NB4 (cell line): Measurements from ENCODE around the gene CSTF3.
A peak's percentile ranks its signal among the peaks of the same experiment; 100 is the strongest.

Source experiments
- DNase-seq: peaks from one replicate; pipeline ENCODE4 v3.0.0; 2010; ENCODE audit warnings: low read depth
- H3K4me3 ChIP-seq: one replicate; pipeline ENCODE4 v1.5.1; 2011; ENCODE audit warnings: mild to moderate bottlenecking, low read depth, low read length, moderate library complexity
- CTCF ChIP-seq: IDR thresholded peaks from one replicate; pipeline ENCODE4 v1.5.1; 2012; ENCODE audit warnings: low read depth, low read length
- MYC ChIP-seq: IDR thresholded peaks from 2 replicates; pipeline ENCODE4 v1.6.1; 2011; ENCODE audit warnings: low read depth, low read length
- POLR2A ChIP-seq: IDR thresholded peaks from 2 replicates; pipeline ENCODE4 v1.6.1; 2011; ENCODE audit warnings: mild to moderate bottlenecking; ENCODE audit not compliant: insufficient read length; ENCODE audit errors: extremely low read depth
- TF ChIP-seq, protein P1 (sequence below): IDR thresholded peaks from 2 replicates; pipeline ENCODE4 v1.6.1; 2011; ENCODE audit warnings: low read depth, low read length

Gene CSTF3

GRCh38 chr11:33194455-33194854 lies 33.2 kb upstream of the CSTF3 start:
- no peak for TF ChIP-seq MYC
- TF ChIP-seq, protein P1, sequence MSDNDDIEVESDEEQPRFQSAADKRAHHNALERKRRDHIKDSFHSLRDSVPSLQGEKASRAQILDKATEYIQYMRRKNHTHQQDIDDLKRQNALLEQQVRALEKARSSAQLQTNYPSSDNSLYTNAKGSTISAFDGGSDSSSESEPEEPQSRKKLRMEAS = no peak
- TF ChIP-seq CTCF = no peak
- TF ChIP-seq POLR2A = no peak
- H3K4me3 ChIP-seq = no peak overlapping the region
- no peak for DNase-seq

DNA sequence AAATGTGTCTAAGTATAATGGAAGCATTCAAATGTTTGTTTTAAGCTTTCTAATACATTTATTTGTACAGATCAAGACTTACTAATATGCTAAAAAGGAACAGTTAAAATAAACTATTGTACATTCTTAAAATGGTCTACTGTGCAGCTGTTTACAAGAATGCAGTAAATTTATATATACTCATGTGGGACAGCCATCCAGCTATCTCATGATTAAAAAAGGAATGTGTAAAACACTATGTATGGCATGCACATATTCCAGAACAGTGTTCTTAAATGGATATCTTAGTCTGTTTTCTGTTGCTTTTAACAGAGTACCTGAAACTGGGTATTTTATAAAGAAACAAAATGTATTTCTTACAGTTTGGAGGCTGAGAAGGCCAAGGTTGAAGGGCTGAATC lies 30.2 kb upstream of the CSTF3 start:
- DNase-seq = no peak
- no peak for TF ChIP-seq POLR2A
- TF ChIP-seq, protein P1 = no peak
- H3K4me3 ChIP-seq = no peak overlapping the region

DNA sequence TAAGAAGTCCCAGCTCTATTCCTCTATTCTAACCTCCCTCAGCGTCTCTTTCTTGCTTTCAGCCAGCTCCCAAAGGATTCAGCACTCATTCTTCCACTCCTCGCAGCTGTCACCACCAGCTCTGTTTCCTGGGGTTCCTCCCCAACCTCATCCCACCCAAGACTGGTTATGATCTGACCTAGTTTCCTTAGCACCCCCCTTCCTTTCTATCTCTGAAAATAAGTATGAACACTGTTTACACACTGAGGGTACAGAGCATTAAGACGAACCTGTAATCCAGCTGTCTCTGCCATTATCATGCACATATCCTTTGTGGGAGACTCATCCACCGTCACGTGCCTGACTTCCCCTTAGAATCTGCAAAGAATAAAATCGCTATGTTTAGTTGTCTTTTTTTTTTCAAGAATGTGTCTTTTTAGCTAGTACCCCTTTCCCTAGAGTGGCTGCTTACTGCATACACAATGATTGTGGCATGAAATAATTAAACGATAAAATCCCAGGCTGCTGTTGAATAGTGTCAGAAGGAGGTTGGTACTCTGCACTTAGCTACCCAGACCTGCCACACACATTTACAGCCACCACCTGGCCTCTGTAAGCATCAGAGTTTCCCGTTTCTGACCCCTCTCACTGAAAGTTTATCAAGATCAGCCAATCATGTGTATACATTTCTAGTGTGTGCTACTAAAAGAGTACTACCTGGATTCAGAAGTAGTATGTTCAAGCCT lies 26.9 kb upstream of the CSTF3 start:
- no peak for DNase-seq
- TF ChIP-seq MYC = no peak
- TF ChIP-seq CTCF = no peak
- no peak for TF ChIP-seq POLR2A
- TF ChIP-seq, protein P1 = no peak
- no peak overlapping the region for H3K4me3 ChIP-seq

GRCh38 chr11:33185756-33186155 lies 24.5 kb upstream of the CSTF3 start:
- TF ChIP-seq POLR2A = no peak
- no peak for TF ChIP-seq MYC
- no peak for TF ChIP-seq CTCF
- TF ChIP-seq, protein P1 = no peak
- DNase-seq = no peak
- H3K4me3 ChIP-seq = no peak overlapping the region

GRCh38 chr11:33182246-33182878 lies 21.1 kb upstream of the CSTF3 start:
- no peak for TF ChIP-seq MYC
- TF ChIP-seq, protein P1 = no peak
- no peak for TF ChIP-seq CTCF
- TF ChIP-seq POLR2A = no peak
- no peak overlapping the region for H3K4me3 ChIP-seq
- DNase-seq = no peak

DNA sequence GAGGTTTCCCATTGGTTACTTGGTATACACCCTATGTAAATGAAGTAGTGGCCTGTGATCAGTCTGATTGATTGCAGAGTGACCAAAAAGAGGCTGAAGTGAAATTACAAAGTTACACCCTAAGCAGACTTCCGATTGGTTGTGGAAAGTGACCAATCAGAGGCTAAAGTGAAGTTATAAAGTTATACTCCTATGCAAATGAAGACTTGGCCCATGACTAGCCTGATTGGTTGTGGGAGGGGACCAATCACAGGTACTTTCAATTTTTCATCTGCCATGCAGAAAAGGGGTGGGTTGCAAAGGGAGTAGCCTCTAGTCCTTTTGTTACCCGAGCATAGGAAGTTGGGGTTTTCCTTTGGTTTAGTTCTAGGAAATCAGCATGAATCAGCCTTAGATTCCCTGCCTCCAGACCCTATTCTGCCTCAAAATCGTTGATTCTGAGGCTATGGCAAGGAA lies 18.1 kb upstream of the CSTF3 start:
- TF ChIP-seq CTCF = no peak
- TF ChIP-seq, protein P1 = no peak
- TF ChIP-seq MYC = no peak
- no peak for TF ChIP-seq POLR2A
- DNase-seq = peak; percentile 23
- H3K4me3 ChIP-seq = no peak overlapping the region
